ENCODE results near the gene ZFPL1. TPM values are rescaled to one million over a fixed set of nuclear protein-coding genes. Genes with fewer than 3 reads are reported as not detected.

The ZFPL1 gene
- total RNA-seq, 2 donors from 2014 or later, result 26.9 to 27.6 TPM

DNA sequence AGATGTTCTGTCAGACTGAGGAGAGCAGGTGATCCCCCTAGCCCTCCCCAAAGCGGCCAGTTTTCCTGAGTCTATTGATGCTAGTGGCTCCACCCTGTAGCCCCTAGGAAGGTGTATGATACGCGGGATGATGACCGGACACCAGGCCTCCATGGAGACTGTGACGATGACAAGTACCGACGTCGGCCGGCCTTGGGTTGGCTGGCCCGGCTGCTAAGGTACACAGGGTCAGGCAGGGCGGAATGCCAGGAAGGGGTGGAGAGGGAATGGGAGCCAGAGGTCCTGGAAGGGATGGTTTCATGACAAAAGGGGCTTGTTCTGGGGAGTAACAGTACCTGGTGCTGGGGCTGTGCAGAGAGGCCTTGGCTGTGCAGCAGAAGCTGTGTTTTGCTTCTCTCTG is 3.2 kb downstream of the ZFPL1 start:
- DNase-seq (ENCODE audit: low spot score), result no peak
- intact Hi-C loops (cut with DNase I), result no loop called here

DNA sequence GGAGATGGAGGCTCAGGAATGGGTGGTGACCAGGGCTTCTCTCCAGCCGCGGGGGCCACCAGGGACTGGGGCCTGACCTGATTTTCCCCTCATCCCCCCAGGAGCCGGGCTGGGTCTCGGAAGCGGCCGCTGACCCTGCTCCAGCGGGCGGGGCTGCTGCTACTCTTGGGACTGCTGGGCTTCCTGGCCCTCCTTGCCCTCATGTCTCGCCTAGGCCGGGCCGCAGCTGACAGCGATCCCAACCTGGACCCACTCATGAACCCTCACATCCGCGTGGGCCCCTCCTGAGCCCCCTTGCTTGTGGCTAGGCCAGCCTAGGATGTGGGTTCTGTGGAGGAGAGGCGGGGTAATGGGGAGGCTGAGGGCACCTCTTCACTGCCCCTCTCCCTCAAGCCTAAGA is 3.8 kb downstream of the ZFPL1 start:
- DNase-seq (ENCODE audit: low spot score), result no peak
- intact Hi-C loops (cut with DNase I), result no loop called here

DNA sequence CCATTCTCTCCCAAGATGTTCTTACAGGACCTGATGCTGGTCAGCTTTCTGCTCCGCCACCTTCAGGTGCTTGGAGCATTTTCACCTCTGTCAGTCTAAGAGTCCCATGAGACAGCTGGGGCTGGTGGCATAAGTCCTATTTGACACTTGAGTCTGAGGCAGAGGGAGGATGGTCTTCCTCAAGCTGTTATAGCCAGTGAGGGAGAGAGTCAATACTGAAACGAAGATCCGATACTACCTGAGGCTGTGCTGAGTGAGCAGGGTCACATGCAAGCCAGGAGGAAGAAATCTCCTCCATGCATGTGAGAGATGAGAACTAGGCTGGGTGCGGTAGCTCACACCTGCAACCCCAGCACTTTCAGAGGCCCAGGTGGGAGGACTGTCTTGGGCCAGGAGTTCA is 5.6 kb downstream of the ZFPL1 start:
- DNase-seq (ENCODE audit: low spot score), result no peak
- intact Hi-C loops (cut with DNase I), result no loop called here

DNA sequence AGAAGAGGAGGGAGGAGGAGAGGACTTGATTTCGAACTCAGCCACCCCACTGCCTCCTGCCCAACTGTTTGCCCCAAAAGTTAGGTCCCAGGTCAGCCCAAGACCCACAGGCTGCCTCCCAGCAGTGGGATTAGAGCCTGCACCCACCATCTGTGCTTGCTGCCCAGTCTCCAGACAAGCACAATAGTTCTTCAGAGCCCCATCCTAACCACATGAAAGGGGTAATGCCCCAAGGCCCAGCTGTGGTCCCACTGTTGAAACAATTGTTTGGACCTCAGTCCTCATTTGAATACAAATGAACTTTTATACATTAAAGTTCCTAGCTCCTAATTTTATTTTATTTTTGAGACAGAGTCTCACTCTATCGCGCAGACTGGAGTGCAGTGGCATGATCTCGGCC is 6.6 kb downstream of the ZFPL1 start:
- intact Hi-C loops (cut with DNase I), result no loop called here
- no peak for DNase-seq (ENCODE audit: low spot score)

DNA sequence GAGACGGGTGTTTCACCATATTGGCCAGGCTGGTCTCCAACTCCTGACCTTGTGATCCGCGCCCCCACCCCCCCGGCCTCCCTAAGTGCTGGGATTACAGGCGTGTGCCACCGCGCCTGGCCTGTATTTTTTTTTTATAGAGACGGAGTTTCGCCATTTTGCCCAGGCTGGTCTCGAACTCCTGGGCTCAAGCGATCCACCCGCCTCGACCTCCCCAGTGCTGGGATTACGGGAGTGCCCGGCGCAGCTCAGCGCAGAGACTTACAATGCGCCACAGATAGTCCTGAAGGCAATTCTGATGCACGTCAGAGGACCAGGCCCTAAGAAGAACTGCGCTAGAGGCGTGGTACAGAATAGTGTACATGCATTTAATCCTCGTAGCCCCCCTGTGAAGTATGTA is 11.4 kb downstream of the ZFPL1 start:
- intact Hi-C loops (cut with DNase I), result no loop called here
- no peak for DNase-seq (ENCODE audit: low spot score)

DNA sequence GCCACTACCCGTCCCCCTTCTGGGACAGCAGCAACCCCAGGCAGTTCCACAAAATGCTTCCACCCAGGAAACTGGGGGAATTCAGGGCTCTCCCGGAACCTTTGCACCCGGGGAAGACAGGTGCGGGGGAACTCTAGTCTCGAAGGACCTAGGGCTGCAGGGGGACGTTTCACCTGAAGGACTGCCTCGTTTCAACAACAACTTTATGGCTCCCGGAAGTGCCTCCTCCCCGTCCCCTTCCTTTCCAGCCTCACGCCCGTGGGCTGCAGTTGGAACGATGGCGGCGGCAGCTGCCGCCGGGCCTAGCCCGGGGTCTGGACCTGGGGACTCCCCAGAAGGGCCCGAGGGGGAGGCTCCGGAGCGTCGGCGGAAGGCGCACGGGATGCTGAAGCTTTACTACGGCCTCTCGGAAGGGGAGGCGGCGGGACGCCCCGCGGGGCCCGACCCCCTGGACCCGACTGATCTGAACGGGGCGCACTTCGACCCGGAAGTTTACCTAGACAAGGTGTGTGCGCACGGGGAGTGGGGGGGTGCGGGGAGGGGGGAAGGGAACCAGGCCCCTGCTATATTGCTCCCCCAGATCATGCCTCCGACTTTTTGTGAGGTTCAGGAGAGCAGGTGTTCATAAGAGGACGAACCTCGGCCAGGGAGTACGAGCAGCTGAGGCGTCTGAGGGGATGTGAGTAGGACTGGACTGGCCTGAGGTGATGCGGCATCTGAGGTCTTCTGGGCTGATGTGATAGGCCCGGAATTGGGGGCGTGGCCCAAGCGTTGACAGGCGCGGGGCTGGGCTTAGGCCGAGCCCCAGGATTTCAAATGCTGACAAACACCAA is 12.2 kb downstream of the ZFPL1 start, which contains the start of gene VPS51:
Gene VPS51 (plus strand): TSS at position 241 of the 833 bp plus-strand sequence. CDS start 37 bp downstream, at position 278.
- DNase-seq (ENCODE audit: low spot score), result peak; percentile 96
- intact Hi-C loops (cut with DNase I), result no loop called here

DNA sequence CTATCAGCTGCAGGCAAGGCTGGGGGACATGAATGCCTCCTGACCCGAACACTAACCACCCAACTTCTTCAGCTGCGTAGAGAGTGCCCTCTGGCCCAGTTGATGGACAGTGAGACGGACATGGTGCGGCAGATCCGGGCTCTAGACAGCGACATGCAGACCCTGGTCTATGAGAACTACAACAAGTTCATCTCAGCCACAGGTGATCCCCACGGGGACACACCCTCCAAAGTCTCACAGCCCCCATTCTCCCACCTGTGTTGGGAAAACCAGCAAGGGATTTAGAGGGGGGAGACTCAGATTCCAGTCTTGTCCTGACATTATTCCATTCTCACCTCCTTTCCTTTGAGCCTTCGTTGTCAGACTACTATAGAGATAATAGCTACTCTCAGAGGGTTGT is 12.9 kb downstream of the ZFPL1 start:
- intact Hi-C loops (cut with DNase I), result no loop called here
- DNase-seq (ENCODE audit: low spot score), result no peak

DNA sequence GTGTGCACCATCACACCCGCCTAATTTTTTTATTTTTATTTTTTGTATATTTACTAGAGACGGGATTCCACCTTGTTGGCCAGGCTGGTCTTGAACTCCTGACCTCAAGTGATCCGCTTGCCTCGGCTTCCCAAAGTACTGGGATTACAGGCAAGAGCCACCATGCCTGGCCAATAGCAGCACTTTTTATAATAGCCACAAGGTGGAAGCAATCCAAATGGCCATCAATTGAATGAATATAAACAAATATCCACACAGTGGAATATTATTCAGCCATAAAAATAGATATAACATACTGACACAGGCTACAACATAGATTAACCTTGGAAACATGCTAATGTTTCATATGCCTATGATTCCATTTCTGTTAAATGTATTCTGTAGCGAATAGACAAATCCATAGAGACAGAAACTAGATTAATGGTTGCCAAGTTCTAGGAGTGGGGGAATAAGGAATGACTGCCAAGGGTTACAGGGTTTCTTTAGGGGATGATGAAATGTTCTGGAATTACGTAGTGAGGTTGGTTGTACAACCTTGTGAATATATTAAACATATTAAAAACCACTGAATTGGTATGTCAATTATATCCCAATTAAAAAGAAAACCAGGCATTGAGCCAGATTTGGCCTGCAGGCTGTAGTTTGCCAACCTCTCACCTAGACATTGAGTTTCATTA is 16.8 kb downstream of the ZFPL1 start:
- DNase-seq (ENCODE audit: low spot score), result no peak
- intact Hi-C loops (cut with DNase I), result no loop called here

DNA sequence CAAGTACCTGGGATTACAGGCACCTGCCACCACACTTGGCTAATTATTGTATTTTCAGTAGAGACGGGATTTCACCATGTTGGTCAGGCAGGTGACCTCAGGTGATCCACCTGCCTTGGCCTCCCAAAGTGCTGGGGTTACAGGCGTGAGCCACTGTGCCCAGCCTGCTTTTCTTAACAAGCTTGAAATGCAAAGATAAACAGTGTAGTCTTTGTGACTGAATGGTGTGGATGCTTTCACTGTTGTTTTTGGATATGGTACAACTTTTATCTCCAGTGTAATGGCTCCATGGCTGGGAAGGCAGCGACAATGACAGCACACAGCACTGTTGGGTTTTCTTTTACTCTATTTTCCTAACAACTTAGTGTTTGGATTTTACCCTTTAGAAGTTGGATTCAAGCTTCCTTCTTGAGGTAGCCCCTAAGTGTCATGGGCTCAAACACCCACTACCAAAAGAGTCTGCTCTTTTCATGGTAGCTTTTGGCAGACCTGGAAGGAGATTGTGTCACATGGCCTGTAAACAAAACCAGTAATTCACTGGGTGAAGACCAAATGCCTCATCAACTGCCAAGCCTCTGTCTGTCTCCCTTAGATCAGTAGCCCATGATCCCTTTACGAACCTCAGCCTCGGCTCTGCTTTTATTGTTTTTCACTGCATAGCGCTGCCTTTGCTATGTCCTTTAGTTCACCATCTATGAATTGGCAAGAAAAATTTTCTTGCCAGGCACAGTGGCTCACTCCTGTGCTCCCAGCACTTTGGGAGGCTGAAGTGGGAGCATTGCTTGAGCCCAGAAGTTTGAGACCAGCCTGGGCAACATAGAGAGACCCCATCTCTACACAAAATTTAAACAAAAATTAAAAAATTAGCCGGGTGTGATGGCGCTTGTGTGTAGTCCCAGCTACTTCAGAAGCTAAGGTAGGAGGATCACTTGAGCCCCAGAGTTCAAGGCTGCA is 18.4 kb downstream of the ZFPL1 start:
- DNase-seq (ENCODE audit: low spot score), result no peak
- intact Hi-C loops (cut with DNase I), result no loop called here

DNA sequence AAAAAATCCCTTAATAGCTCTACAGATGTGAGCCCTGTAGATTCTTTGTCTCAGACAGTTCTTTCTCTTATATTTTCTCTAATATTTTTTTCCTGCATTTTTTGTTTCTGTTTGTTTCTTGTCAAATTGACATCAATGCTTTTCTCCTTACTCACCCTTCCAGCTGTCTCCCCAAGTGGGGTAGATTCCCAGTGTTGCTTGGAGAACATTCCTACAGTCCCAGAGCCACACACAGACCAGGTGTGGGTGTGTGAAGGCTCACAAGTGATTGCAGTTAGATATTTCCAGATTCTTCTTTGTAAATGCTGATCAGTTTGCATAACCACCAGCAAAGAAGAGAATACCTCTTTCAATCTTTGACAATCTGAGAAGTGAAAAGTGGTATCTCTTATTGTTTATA is 19.5 kb downstream of the ZFPL1 start:
- DNase-seq (ENCODE audit: low spot score), result no peak
- intact Hi-C loops (cut with DNase I), result no loop called here

DNA sequence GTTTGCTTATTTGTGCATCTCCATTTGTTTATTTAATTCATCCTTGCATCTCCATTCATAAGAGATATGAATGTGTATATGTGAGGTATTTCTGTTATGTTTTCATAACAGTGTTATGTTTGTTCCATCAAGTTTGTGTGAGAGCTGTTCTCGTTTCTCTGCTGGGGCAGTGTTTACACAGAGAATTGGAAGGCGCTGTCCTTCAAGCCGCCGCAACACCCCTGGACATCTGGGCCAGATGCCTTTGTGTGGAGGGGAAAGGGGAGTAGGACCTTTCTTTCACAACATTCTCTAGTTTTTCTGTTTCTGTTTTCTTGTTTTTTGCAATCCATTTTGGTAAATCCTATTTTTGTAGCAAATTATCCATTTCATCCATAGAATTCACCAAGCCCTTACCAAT is 20.6 kb downstream of the ZFPL1 start:
- intact Hi-C loops (cut with DNase I), result no loop called here
- no peak for DNase-seq (ENCODE audit: low spot score)

DNA sequence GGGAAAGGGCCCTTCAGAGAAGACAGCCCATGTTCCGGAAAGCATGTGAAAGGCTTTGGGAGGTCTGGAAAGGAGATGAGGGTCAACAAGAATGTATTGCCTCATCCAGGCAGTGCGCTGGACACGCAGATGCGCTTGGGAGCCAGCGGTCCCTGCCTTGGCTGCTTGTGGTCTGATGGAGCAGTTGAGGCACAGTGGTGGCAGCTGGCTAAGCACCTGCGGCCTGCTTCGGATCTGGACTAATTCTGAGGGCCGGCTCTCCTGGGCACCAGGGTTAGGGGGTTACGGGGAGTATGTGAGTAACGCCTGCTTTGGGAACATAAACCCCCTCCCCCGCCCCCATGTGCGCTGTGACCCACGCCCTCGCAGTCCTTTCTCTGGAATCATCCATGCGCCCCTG is 23.1 kb downstream of the ZFPL1 start:
- intact Hi-C loops (cut with DNase I), result no loop called here
- no peak for DNase-seq (ENCODE audit: low spot score)

DNA sequence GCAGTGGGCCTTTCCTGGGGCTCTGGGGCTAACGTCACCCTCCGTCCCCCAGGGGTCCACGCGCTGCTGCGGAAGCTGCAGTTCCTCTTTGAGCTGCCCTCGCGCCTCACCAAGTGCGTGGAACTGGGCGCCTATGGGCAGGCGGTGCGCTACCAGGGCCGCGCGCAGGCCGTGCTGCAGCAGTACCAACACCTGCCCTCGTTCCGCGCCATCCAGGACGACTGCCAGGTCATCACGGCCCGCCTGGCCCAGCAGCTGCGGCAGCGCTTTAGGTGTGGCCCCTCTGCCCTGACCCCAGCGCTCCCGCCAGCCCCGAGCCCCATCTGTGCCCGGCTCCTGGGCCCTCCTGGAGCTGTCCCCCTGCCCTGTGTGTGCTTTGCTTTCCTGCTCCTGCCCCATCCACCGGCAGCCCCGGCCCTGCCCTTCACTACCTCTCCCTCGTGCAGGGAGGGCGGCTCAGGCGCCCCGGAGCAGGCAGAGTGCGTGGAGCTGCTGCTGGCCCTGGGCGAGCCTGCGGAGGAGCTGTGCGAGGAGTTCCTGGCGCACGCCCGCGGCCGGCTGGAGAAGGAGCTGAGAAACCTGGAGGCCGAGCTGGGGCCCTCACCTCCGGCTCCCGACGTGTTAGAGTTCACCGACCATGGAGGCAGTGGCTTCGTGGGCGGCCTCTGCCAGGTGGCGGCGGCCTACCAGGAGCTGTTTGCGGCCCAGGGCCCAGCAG is 23.9 kb downstream of the ZFPL1 start:
- intact Hi-C loops (cut with DNase I), result no loop called here

DNA sequence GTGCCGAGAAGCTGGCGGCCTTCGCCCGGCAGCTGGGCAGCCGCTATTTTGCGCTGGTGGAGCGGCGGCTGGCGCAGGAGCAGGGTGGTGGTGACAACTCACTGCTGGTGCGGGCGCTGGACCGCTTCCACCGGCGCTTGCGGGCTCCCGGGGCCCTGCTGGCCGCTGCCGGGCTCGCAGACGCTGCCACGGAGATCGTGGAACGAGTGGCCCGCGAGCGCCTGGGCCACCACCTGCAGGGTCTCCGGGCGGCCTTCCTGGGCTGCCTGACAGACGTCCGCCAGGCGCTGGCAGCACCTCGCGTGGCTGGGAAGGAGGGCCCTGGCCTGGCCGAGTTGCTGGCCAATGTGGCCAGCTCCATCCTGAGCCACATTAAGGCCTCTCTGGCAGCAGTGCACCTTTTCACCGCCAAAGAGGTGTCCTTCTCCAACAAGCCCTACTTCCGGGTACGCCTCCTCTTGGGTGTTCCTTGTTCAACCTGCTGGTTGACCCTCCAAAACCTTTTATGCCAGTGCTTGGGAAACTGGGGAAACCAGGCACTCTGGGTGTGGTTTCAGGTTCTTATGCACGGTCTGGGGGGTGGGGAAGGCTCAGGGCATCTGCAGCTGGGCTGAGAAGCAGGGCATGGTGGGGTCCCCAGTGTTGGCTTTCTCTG is 24.6 kb downstream of the ZFPL1 start:
- no peak for DNase-seq (ENCODE audit: low spot score)
- intact Hi-C loops (cut with DNase I), result no loop called here

More for the DNA sequence above, 23.9 kb downstream of the ZFPL1 start:
- DNase-seq (ENCODE audit: low spot score), result no peak

DNA sequence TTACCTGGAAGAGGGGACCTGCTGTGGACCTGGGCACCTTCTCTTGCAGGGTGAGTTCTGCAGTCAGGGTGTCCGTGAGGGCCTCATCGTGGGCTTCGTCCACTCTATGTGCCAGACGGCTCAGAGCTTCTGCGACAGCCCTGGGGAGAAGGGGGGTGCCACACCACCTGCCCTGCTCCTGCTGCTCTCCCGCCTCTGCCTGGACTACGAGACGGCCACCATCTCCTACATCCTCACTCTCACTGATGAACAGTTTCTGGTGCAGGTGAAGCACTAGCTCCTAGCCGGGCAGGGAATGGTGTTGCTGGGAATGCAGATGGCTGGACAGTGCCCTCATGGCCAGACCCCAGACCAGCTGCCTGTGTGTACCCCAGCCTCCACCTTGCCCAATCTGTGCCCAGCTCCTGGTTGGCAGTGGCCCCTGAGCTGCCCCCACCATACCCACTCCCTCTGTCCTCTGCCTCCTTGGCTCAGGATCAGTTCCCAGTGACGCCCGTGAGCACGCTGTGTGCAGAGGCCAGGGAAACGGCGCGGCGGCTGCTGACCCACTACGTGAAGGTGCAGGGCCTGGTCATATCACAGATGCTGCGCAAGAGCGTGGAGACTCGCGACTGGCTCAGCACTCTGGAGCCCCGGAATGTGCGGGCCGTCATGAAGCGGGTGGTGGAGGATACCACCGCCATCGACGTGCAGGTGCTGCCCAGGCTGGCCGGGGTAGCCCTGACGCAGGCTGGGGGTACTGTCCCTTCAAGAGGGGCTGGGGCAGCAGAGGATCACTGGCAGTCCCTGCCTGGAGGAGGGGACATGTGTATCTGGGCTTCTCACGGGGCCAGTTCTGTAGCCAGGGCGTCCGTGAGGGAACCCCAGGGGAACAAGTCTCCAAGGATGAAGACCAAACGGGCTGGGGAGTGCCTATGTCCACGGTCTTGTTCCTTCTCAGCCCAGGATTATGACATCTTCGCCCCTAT is 25.5 kb downstream of the ZFPL1 start:
- intact Hi-C loops (cut with DNase I), result no loop called here
- no peak for DNase-seq (ENCODE audit: low spot score)

DNA sequence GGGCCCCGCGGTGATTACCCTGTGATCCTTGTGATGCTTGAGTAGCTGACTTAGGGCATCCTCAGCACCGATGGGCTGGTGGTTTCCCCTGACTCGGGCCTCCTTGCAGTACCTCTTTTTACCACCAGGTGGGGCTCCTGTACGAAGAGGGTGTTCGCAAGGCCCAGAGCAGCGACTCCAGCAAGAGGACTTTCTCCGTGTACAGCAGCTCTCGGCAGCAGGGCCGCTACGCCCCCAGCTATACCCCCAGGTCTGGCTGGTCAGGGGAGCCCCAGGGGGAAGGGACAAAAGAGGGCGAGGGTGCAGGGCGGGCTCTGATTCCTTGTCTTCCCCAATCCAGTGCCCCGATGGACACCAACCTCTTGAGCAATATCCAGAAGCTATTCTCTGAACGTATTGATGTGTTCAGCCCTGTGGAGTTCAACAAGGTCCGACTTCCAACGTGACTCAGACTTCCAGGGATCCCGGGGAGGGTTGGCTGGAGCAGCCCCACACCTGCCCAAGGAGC is 26.4 kb downstream of the ZFPL1 start:
- intact Hi-C loops (cut with DNase I), result no loop called here
- peak; percentile 96 for DNase-seq (ENCODE audit: low spot score)

DNA sequence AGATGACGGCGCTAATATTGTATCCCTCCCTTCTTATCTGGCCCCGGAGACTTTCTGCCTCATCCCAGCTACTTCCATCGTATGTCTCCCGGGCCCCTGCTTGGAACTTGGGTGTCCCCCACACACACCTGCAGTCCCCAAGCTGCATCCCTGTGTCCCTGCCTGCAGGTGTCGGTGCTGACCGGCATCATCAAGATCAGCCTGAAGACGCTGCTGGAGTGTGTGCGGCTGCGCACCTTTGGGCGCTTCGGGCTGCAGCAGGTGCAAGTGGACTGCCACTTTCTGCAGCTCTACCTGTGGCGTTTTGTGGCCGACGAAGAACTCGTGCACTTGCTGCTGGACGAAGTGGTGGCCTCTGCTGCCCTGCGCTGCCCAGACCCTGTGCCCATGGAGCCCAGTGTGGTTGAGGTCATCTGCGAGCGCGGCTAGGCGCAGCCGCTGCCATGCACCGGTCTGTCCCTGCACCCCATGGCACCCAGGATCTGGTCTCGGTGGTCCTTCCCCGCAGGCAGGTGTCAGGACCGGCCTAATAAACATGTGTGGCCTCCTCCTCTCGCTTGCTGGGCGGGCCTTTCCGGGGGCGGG is 27.2 kb downstream of the ZFPL1 start:
- no peak for DNase-seq (ENCODE audit: low spot score)
- intact Hi-C loops (cut with DNase I), result no loop called here

Measured in posterior vena cava (tissue), 2 donors.